Neuronal stem cell (in vitro differentiated cells): ENCODE data around the gene TVP23C.
"Not testable (repeated sequence)": the region's sequence is repeated elsewhere in the genome, so short reads cannot be mapped to it uniquely, and the experiment has no call there.

Experiments
- DNase-seq: peaks from one replicate; pipeline ENCODE4 v3.0.0-alpha.2; 2013; ENCODE audit warnings: low spot score
- H2AFZ ChIP-seq: one replicate; pipeline ENCODE4 v1.6.1; 2013; ENCODE audit warnings: mild to moderate bottlenecking, low read length, inconsistent platforms
- H2AK5ac ChIP-seq: 2 replicates; pipeline ENCODE4 v1.6.1; 2013; ENCODE audit warnings: low read depth, mild to moderate bottlenecking, inconsistent platforms, low read length, moderate library complexity, mixed read lengths
- H2BK120ac ChIP-seq: 2 replicates; pipeline ENCODE4 v1.6.1; 2013; ENCODE audit warnings: low read depth, mild to moderate bottlenecking, inconsistent platforms, low read length, moderate library complexity, mixed read lengths
- H2BK12ac ChIP-seq: one replicate; pipeline ENCODE4 v1.6.1; 2013; ENCODE audit warnings: low read length, inconsistent platforms
- H2BK15ac ChIP-seq: 2 replicates; pipeline ENCODE4 v1.6.1; 2013; ENCODE audit warnings: mild to moderate bottlenecking, low read length, inconsistent platforms, mixed read lengths
- H2BK5ac ChIP-seq: one replicate; pipeline ENCODE4 v1.6.1; 2013; ENCODE audit warnings: inconsistent platforms, mild to moderate bottlenecking, low read length, moderate library complexity
- H3K14ac ChIP-seq: one replicate; pipeline ENCODE4 v1.6.1; 2013; ENCODE audit warnings: low read length, inconsistent platforms
- H3K18ac ChIP-seq: 2 replicates; pipeline ENCODE4 v1.6.1; 2013; ENCODE audit warnings: low read length, inconsistent platforms
- H3K23ac ChIP-seq: 2 replicates; pipeline ENCODE4 v1.6.1; 2013; ENCODE audit warnings: low read depth, mild to moderate bottlenecking, mixed read lengths, low read length, inconsistent platforms; ENCODE audit not compliant: poor library complexity
- H3K27ac ChIP-seq: replicated peaks from 3 replicates; pipeline ENCODE4 v1.5.1; 2013; ENCODE audit warnings: low read length, inconsistent platforms
- H3K27me3 ChIP-seq, 3 experiments: 2 replicates each; pipeline ENCODE4 v1.6.1; 2013; ENCODE audit warnings: low read length in 3 of 3, mild to moderate bottlenecking in 2 of 3, inconsistent platforms in 1 of 3, low read depth in 1 of 3, mixed read lengths in 1 of 3, moderate library complexity in 1 of 3; ENCODE audit not compliant: control insufficient read depth in 3 of 3, insufficient read depth in 3 of 3
- H3K36me3 ChIP-seq, 2 donors: replicated peaks in 1 of 2; 2 replicates each; pipeline ENCODE4 v1.6.1; 2013; ENCODE audit warnings: low read length in 2 of 2; ENCODE audit not compliant: control insufficient read depth in 2 of 2, insufficient read depth in 2 of 2
- H3K4ac ChIP-seq: 2 replicates; pipeline ENCODE4 v1.6.1; 2013; ENCODE audit warnings: inconsistent platforms, mild to moderate bottlenecking, low read length, moderate library complexity
- H3K4me1 ChIP-seq, 2 donors: 1 replicate in 1 of 2; 2 replicates in 1 of 2; pipeline ENCODE4 v1.6.1; 2013; ENCODE audit warnings: low read length in 2 of 2, low read depth in 1 of 2; ENCODE audit not compliant: control insufficient read depth in 2 of 2, insufficient read depth in 1 of 2
- H3K4me2 ChIP-seq: one replicate; pipeline ENCODE4 v1.6.1; 2013; ENCODE audit warnings: mild to moderate bottlenecking, low read length, inconsistent platforms; ENCODE audit not compliant: insufficient read depth, poor library complexity, severe bottlenecking
- H3K4me3 ChIP-seq, 2 donors: 2 replicates each; pipeline ENCODE4 v1.5.1; 2013; ENCODE audit warnings: low read length in 2 of 2, mild to moderate bottlenecking in 2 of 2, inconsistent platforms in 1 of 2, moderate library complexity in 1 of 2
- H3K79me1 ChIP-seq: one replicate; pipeline ENCODE4 v1.6.1; 2013; ENCODE audit warnings: low read depth, mild to moderate bottlenecking, inconsistent platforms, low read length, moderate library complexity
- H3K9ac ChIP-seq: one replicate; pipeline ENCODE4 v1.6.1; 2013; ENCODE audit warnings: mild to moderate bottlenecking, low read depth, low read length, inconsistent platforms; ENCODE audit not compliant: poor library complexity
- H3K9me3 ChIP-seq, 2 donors: replicated peaks in 1 of 2; 2 replicates each; pipeline versions ENCODE3 to v1.6.1; 2013; ENCODE audit warnings: low read length in 2 of 2, mild to moderate bottlenecking in 2 of 2, inconsistent platforms in 1 of 2, low read depth in 1 of 2, mixed read lengths in 1 of 2, moderate library complexity in 1 of 2; ENCODE audit not compliant: control insufficient read depth in 2 of 2, insufficient read depth in 1 of 2
- H4K8ac ChIP-seq: one replicate; pipeline ENCODE4 v1.6.1; 2013; ENCODE audit warnings: low read depth, mild to moderate bottlenecking, inconsistent platforms, low read length, moderate library complexity
- H4K91ac ChIP-seq: one replicate; pipeline ENCODE4 v1.6.1; 2013; ENCODE audit warnings: low read length, low read depth, mild to moderate bottlenecking, inconsistent platforms; ENCODE audit not compliant: poor library complexity
- WGBS, 2 donors: extraction: QIAGEN DNeasy Blood & Tissue Kit; methylation state at CpG; one replicate each; pipeline ENCODE4 v1.1.7; 2013; ENCODE audit warnings: missing lambda C conversion rate in 2 of 2, mixed read lengths in 1 of 2; ENCODE audit not compliant: insufficient read length in 2 of 2, insufficient replicate concordance in 1 of 2; ENCODE audit errors: extremely low coverage in 2 of 2; 5-methylcytosine and 5-hydroxymethylcytosine counted together

TVP23C gene

GRCh38 chr17:15526292-15527218, 36.7 kb downstream of the TVP23C start:
- H3K4ac ChIP-seq, H2BK5ac ChIP-seq, H3K4me2 ChIP-seq, H3K23ac ChIP-seq, H2BK15ac ChIP-seq, H2BK12ac ChIP-seq, H3K79me1 ChIP-seq, H4K91ac ChIP-seq, H3K27ac ChIP-seq, H2AK5ac ChIP-seq, H3K14ac ChIP-seq, H3K4me3 ChIP-seq, H3K9me3 ChIP-seq, H3K36me3 ChIP-seq, H3K9ac ChIP-seq, H2AFZ ChIP-seq, DNase-seq, H3K18ac ChIP-seq, H3K4me1 ChIP-seq, H2BK120ac ChIP-seq, H4K8ac ChIP-seq, H3K27me3 ChIP-seq: not testable (repeated sequence)
- no CpG with 5 or more reads among the region's 8 CpGs for WGBS, 2 donors

GRCh38 chr17:15524990-15525985, 38.0 kb downstream of the TVP23C start:
- not testable (repeated sequence) for H3K79me1 ChIP-seq, H2BK5ac ChIP-seq, H3K18ac ChIP-seq, H4K91ac ChIP-seq, H2BK12ac ChIP-seq, H3K4me2 ChIP-seq, H3K27me3 ChIP-seq, H2AFZ ChIP-seq, H3K9me3 ChIP-seq, H3K23ac ChIP-seq, H2AK5ac ChIP-seq, DNase-seq, H3K14ac ChIP-seq, H3K9ac ChIP-seq, H2BK120ac ChIP-seq, H3K27ac ChIP-seq, H2BK15ac ChIP-seq, H3K36me3 ChIP-seq, H3K4me3 ChIP-seq, H3K4me1 ChIP-seq, H4K8ac ChIP-seq, H3K4ac ChIP-seq
- no CpG with 5 or more reads among the region's 12 CpGs for WGBS, 2 donors

GRCh38 chr17:15516150-15516549, 47.1 kb downstream of the TVP23C start:
- Histone ChIP-seq H3K14ac (no peak overlapping the region), H3K79me1 (no peaks in the 10 kb centered on the region), H4K8ac (no peak overlapping the region), H3K9ac (no peak overlapping the region), H2AK5ac (no peak overlapping the region), H2BK120ac (no peak overlapping the region), H3K4me2 (no peak overlapping the region), H3K4me1 (peaks cover 2 to 12% of the 10 kb centered on the region in 2 donors), H3K4me3 (no peak overlapping the region), H3K36me3 (peaks cover 9 to 25% of the 10 kb centered on the region in 2 donors), H4K91ac (no peak overlapping the region), H3K27me3 (no peaks in the 10 kb centered on the region), H2AFZ (no peak overlapping the region), H2BK15ac (no peak overlapping the region), H2BK5ac (no peak overlapping the region), H3K18ac (no peak overlapping the region), H3K9me3 (no peaks in the 10 kb centered on the region), H2BK12ac (no peak overlapping the region), H3K27ac (no peak overlapping the region), H3K4ac (no peak overlapping the region), H3K23ac (no peak overlapping the region)
- no CpG with 5 or more reads among the region's 8 CpGs for WGBS, 2 donors
- no peak for DNase-seq

GRCh38 chr17:15514469-15514868, 48.8 kb downstream of the TVP23C start:
- H3K23ac ChIP-seq = no peak overlapping the region
- H3K4me2 ChIP-seq = no peak overlapping the region
- H3K79me1 ChIP-seq = no peaks in the 10 kb centered on the region
- H3K4ac ChIP-seq = no peak overlapping the region
- peaks cover 2 to 12% of the 10 kb centered on the region in 2 donors for H3K4me1 ChIP-seq
- no peak overlapping the region for H2BK5ac ChIP-seq
- H4K8ac ChIP-seq = no peak overlapping the region
- no peak overlapping the region for H2AFZ ChIP-seq
- DNase-seq = no peak
- no peak overlapping the region for H4K91ac ChIP-seq
- no peak overlapping the region for H3K18ac ChIP-seq
- H3K4me3 ChIP-seq = no peak overlapping the region
- no peak overlapping the region for H2BK120ac ChIP-seq
- H2BK15ac ChIP-seq = no peak overlapping the region
- no peak overlapping the region for H2AK5ac ChIP-seq
- no peak overlapping the region for H2BK12ac ChIP-seq
- no peak overlapping the region for H3K27ac ChIP-seq
- no peak overlapping the region for H3K14ac ChIP-seq
- no peaks in the 10 kb centered on the region for H3K9me3 ChIP-seq
- no peaks in the 10 kb centered on the region for H3K27me3 ChIP-seq
- H3K36me3 ChIP-seq = peaks cover 11 to 28% of the 10 kb centered on the region in 2 donors
- H3K9ac ChIP-seq = no peak overlapping the region
- WGBS, 2 donors = no CpG with 5 or more reads among the region's 2 CpGs
